CD4-positive, alpha-beta T cell (primary cell): ENCODE measurements around the gene ARHGEF28. TPM values are rescaled to one million over a fixed set of nuclear protein-coding genes. Genes with fewer than 3 reads are reported as not detected.

Experiments used
- ATAC-seq: fragments of 200-7000 bp; cut with Tn5 transposase; one replicate; pipeline ENCODE4 v1.10.0; 2022; ENCODE audit warnings: mild to moderate bottlenecking; ENCODE audit not compliant: poor library complexity
- CTCF ChIA-PET: fragments of 350-600 bp; sonication (Branson Sonifier 250); formaldehyde crosslinking; loops from one replicate; lab custom pipeline; 2021; ENCODE audit warnings: antibody characterized with exemption, inconsistent platforms; lab: Charles Lee
- POLR2A ChIA-PET: fragments of 350-600 bp; sonication (Branson Sonifier 250); formaldehyde crosslinking; loops from one replicate; lab custom pipeline; 2021; ENCODE audit warnings: antibody characterized with exemption, inconsistent platforms; lab: Charles Lee
- DNase-seq, 14 experiments: peaks; one replicate each; pipeline ENCODE4 v3.0.0-alpha.2; 2013 to 2020; ENCODE audit warnings: mixed read lengths in 2 of 14
- H3K27ac ChIP-seq, 2 donors: one replicate each; pipeline versions ENCODE4 v1.5.1 to v1.7.0; 2013; ENCODE audit warnings: low read length in 2 of 2, low read depth in 1 of 2, mild to moderate bottlenecking in 1 of 2
- H3K27me3 ChIP-seq, 2 experiments: 1 replicate in 1 of 2; 2 replicates in 1 of 2; pipeline versions ENCODE4 v1.6.1 to v1.7.0; 2013; ENCODE audit warnings: low read length in 2 of 2, control low read depth in 1 of 2, mild to moderate bottlenecking in 1 of 2, moderate library complexity in 1 of 2; ENCODE audit not compliant: insufficient read depth in 2 of 2, control insufficient read depth in 1 of 2
- H3K36me3 ChIP-seq: one replicate; pipeline ENCODE4 v1.6.1; 2013; ENCODE audit warnings: low read length, control low read depth; ENCODE audit not compliant: insufficient read depth
- H3K4me1 ChIP-seq: one replicate; pipeline ENCODE4 v1.6.1; 2013; ENCODE audit warnings: low read length, control low read depth; ENCODE audit not compliant: insufficient read depth
- H3K4me3 ChIP-seq: one replicate; pipeline ENCODE4 v1.5.1; 2013; ENCODE audit warnings: mild to moderate bottlenecking, low read length, moderate library complexity
- H3K9me3 ChIP-seq, 2 experiments: 1 replicate in 1 of 2; 2 replicates in 1 of 2; pipeline versions ENCODE4 v1.6.1 to v1.7.0; 2013; ENCODE audit warnings: low read length in 2 of 2, mild to moderate bottlenecking in 2 of 2, control low read depth in 1 of 2, moderate library complexity in 1 of 2; ENCODE audit not compliant: control insufficient read depth in 1 of 2, insufficient read depth in 1 of 2
- H3K27ac Mint-ChIP-seq: one replicate; pipeline ENCODE4 v1.8.0; 2020; ENCODE audit warnings: mixed read lengths
- H3K27me3 Mint-ChIP-seq: one replicate; pipeline ENCODE4 v1.8.0; 2021; ENCODE audit warnings: mixed read lengths
- H3K36me3 Mint-ChIP-seq: one replicate; pipeline ENCODE4 v1.8.0; 2021; ENCODE audit warnings: low read depth, mixed read lengths
- H3K4me1 Mint-ChIP-seq: one replicate; pipeline ENCODE4 v1.8.0; 2021; ENCODE audit warnings: low read depth, mixed read lengths
- H3K4me3 Mint-ChIP-seq: one replicate; pipeline ENCODE4 v1.8.0; 2020; ENCODE audit warnings: mild to moderate bottlenecking, mixed read lengths
- H3K9me3 Mint-ChIP-seq: one replicate; pipeline ENCODE4 v1.8.0; 2020; ENCODE audit warnings: mixed read lengths
- CTCF ChIP-seq: fragments of 200-600 bp; IDR thresholded peaks from one replicate; pipeline ENCODE4 v1.8.0; 2022; ENCODE audit warnings: antibody characterized with exemption, mild to moderate bottlenecking
- intact Hi-C, 2 experiments: fragments of 100-400 bp; cut with DNase I in 1 of 2; cut with micrococcal nuclease in 1 of 2; formaldehyde crosslinking; loops; one replicate each; pipeline versions ENCODE4 v1.15.1 to v1.9.0; 2023 to 2025; cut with DNase I, micrococcal nuclease
- total RNA-seq, 174 experiments: library from RNA in 2 of 174; stranded (reverse) in 2 of 174; gene quantifications; one replicate each; pipeline ENCODE4 v1.2.3 and lab custom pipeline; 2021 to 2026

The ARHGEF28 gene
- total RNA-seq, 2 experiments from 2014 or later, result not detected

GRCh38 chr5:73640861-73641320 is 14.9 kb downstream of the ARHGEF28 start:
- H3K27ac ChIP-seq, result no peak overlapping the region
- ChIA-PET POLR2A (no interaction called here), CTCF (no interaction called here)
- Mint-ChIP-seq H3K36me3 (no peaks in the 10 kb centered on the region), H3K27me3 (peaks cover 15% of the 10 kb centered on the region), H3K4me3 (no peak overlapping the region), H3K9me3 (no peaks in the 10 kb centered on the region), H3K27ac (no peak overlapping the region), H3K4me1 (no peaks in the 10 kb centered on the region)
- no peak overlapping the region for H3K4me3 ChIP-seq
- intact Hi-C loops, result no loop called here
- no peaks in the 10 kb centered on the region for H3K4me1 ChIP-seq
- H3K27me3 ChIP-seq, result peaks cover 0 to 4% of the 10 kb centered on the region in 2 experiments
- no peak for TF ChIP-seq CTCF
- H3K36me3 ChIP-seq, result no peaks in the 10 kb centered on the region
- ATAC-seq (no peak), DNase-seq (no peak)
- H3K9me3 ChIP-seq, result no peaks in the 10 kb centered on the region

GRCh38 chr5:73641811-73642210 is 15.8 kb downstream of the ARHGEF28 start:
- peaks cover 22% of the 10 kb centered on the region for H3K27me3 Mint-ChIP-seq
- no peak for ATAC-seq
- H3K9me3 Mint-ChIP-seq, result no peaks in the 10 kb centered on the region
- Histone ChIP-seq H3K36me3 (no peaks in the 10 kb centered on the region), H3K9me3 (no peaks in the 10 kb centered on the region), H3K27ac (no peak overlapping the region), H3K4me3 (no peak overlapping the region), H3K4me1 (no peaks in the 10 kb centered on the region), H3K27me3 (peaks cover 0 to 8% of the 10 kb centered on the region in 2 experiments)
- POLR2A ChIA-PET, result no interaction called here
- intact Hi-C loops, result no loop called here
- no peak overlapping the region for H3K27ac Mint-ChIP-seq
- CTCF ChIA-PET, result no interaction called here
- DNase-seq, result no peak
- TF ChIP-seq CTCF, result no peak
- no peak overlapping the region for H3K4me3 Mint-ChIP-seq
- H3K36me3 Mint-ChIP-seq, result no peaks in the 10 kb centered on the region
- no peaks in the 10 kb centered on the region for H3K4me1 Mint-ChIP-seq

- DNase-seq (no peak), ATAC-seq (no peak)
- Mint-ChIP-seq H3K27ac (no peak overlapping the region), H3K36me3 (no peaks in the 10 kb centered on the region), H3K9me3 (no peaks in the 10 kb centered on the region), H3K4me1 (no peaks in the 10 kb centered on the region), H3K4me3 (no peak overlapping the region), H3K27me3 (peaks cover 22% of the 10 kb centered on the region)
- H3K4me3 ChIP-seq, result no peak overlapping the region
- H3K4me1 ChIP-seq, result no peaks in the 10 kb centered on the region
- TF ChIP-seq CTCF, result no peak
- POLR2A ChIA-PET, result no interaction called here
- H3K36me3 ChIP-seq, result no peaks in the 10 kb centered on the region
- H3K9me3 ChIP-seq, result no peaks in the 10 kb centered on the region
- H3K27ac ChIP-seq, result no peak overlapping the region
- CTCF ChIA-PET, result no interaction called here
- peaks cover 0 to 8% of the 10 kb centered on the region in 2 experiments for H3K27me3 ChIP-seq
- intact Hi-C loops, result no loop called here
Observed at GRCh38 chr5:73642344-73642743, 16.3 kb downstream of the ARHGEF28 start.
